ENCODE results near the gene TAF6.

The TAF6 gene

DNA sequence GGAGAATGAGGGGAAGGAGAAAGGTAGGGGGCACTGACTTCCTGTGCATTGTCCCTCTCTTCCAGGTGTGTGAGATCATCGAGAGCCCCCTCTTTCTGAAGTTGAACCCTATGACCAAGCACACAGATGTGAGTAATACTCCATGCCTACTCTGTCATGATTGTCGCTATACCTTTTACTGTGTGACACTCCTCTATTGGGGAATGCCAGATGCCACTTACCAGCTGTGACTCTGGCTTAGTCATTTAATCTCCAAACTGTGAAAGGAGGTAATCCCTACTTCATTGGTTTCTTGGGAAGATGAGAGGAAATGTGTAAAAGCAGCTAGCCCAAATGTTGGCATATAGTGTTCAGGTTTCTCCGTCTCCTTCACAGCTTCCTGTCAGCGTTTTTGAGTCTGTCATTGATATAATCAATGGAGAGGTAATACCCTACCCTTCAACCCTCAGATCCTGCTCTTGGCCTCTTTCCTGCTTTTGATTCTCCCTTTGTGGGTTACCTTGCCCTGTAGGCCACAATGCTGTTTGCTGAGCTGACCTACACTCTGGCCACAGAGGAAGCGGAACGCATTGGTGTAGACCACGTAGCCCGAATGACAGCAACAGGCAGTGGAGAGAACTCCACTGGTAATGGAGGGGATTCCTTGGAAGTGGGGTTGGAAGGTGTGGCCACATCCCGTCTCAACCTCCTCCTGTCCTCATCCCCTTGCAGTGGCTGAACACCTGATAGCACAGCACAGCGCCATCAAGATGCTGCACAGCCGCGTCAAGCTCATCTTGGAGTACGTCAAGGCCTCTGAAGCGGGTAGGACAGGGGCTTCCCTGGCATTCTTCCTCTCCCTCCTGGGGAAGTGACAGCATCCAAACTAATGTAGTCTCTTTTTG lies 28.4 kb downstream of the TAF6 start:
- Mint-ChIP-seq H3K9me3 (no peaks in the 10 kb centered on the region), H3K27me3 (no peaks in the 10 kb centered on the region), H3K27ac (peak overlapping the region in 1 of 2 donors; percentile 55), H3K4me3 (no peak overlapping the region), H3K4me1 (ENCODE audit: low read depth in 2 of 2) (peaks cover 11 to 19% of the 10 kb centered on the region in 2 donors), H3K36me3 (ENCODE audit: insufficient read depth) (peaks cover 68% of the 10 kb centered on the region)
- DNase-seq: no peak
- no peak for ATAC-seq (replicated peaks)

DNA sequence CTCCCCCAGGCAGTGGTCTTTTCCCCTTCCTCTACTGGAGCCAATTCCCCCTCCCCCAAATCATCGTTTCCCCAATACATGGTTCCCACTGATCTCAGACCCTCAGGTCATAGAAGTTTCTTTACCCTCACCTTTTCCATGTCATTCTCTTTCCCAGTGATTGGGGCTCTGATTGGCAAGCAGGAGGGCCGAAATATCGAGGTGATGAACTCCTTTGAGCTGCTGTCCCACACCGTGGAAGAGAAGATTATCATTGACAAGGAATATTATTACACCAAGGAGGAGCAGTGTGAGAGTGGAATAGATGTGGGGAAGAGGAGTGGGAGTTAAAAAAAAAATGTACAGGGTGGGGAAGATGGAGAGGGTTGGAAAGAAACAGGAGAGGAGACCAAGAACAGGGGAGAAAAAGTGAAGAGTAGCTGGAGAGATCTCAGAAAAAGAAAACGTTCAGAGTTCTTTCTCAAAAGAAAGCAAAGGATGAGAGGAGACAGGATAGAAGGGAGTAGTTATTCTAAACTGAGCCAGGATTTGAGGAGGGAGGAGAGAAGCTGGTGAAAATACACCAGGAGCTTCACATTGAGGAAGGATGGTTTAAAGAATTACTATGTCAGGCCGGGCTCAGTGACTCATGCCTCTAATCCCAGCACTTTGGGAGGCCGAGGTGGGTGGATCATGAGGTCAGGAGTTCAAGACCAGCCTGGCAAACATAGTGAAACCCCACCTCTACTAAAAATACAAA lies 29.5 kb downstream of the TAF6 start:
- H3K27ac Mint-ChIP-seq: peak overlapping the region; percentile 90 to 92
- no peaks in the 10 kb centered on the region for H3K27me3 Mint-ChIP-seq
- no peak for DNase-seq
- no peaks in the 10 kb centered on the region for H3K9me3 Mint-ChIP-seq
- peaks cover 57% of the 10 kb centered on the region for H3K36me3 Mint-ChIP-seq (ENCODE audit: insufficient read depth)
- H3K4me1 Mint-ChIP-seq (ENCODE audit: low read depth in 2 of 2): peaks cover 11 to 16% of the 10 kb centered on the region in 2 donors
- H3K4me3 Mint-ChIP-seq: peak overlapping the region; percentile 85 to 90
- no peak for ATAC-seq (replicated peaks)

DNA sequence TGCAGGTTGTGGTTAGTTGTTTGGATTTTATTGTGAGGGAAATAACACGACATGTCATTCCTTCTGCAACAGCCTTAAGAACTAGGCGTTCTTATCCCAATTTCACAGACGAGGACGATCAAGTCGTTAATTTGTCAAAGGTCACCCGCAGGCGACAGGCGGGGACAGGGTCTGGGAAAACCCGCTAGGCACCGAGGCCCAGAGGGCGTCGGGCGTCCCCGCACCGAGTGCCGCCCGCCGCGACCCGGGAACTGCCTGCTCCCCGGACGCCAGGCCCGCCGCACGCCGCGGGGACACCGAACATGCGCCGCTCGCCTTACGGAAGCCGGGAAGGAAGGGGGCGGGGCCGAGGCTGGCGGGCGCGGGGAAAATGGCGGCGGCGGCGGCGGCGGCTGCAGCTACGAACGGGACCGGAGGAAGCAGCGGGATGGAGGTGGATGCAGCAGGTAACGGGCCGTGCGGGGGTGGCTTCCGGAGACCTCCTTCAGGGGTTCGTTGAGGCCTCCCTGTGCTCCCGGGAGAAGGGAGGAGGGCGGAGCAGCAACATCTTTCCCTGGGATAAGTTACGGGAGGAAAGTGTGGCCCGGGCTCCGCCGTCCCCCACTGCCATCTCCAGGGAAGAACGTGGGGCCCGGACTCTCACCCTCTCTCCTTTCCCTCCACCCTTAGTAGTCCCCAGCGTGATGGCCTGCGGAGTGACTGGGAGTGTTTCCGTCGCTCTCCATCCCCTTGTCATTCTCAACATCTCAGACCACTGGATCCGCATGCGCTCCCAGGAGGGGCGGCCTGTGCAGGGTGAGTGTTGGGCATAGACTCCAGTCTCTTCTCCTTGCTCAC lies 30.3 kb downstream of the TAF6 start, which contains the start of gene COPS6:
Gene COPS6 (plus strand): TSS at position 349 of the 837 bp plus-strand sequence. CDS start 22 bp downstream, at position 371.
- peak within 1 kb of the TSS; percentile 85 to 90 for H3K4me3 Mint-ChIP-seq
- H3K36me3 Mint-ChIP-seq (ENCODE audit: insufficient read depth): peaks cover 49% of the 10 kb centered on the region
- DNase-seq (peak; percentile 85 to 88 (median 87)), ATAC-seq (replicated peaks) (peak; percentile 87)
- H3K9me3 Mint-ChIP-seq: no peaks in the 10 kb centered on the region
- H3K4me1 Mint-ChIP-seq (ENCODE audit: low read depth in 2 of 2): peaks cover 11 to 16% of the 10 kb centered on the region in 2 donors
- H3K27me3 Mint-ChIP-seq: no peaks in the 10 kb centered on the region
- H3K27ac Mint-ChIP-seq: peak within 1 kb of the TSS; percentile 90 to 92

DNA sequence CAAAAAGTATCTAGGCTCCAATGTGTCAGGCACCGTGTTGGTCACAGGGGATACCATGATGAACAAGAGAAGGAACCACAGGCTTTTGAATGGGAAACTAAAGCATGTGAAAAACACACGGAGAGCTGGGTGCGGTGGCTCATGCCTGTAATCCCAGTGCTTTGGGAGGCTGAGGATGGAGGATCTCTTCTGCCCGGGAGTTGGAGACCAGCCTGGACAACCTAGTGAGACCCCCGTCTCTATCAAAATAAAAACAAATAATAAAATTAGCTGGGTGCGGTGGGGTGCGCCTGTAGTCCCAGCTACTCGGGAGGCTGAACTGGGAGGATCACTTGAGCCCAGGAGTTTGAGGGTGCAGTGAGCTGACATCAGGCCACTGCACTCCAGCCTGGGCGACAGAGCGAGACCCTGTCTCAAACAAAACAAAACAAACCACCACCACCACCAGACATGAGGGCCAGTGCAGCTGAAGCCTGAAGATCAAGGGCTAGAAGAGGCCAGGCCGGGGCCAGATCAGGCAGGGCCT lies 31.0 kb downstream of the TAF6 start:
- H3K4me3 Mint-ChIP-seq: peak overlapping the region; percentile 85 to 90
- ATAC-seq (replicated peaks): no peak
- H3K9me3 Mint-ChIP-seq: no peaks in the 10 kb centered on the region
- no peak for DNase-seq
- peaks cover 11 to 13% of the 10 kb centered on the region in 2 donors for H3K4me1 Mint-ChIP-seq (ENCODE audit: low read depth in 2 of 2)
- peaks cover 42% of the 10 kb centered on the region for H3K36me3 Mint-ChIP-seq (ENCODE audit: insufficient read depth)
- H3K27me3 Mint-ChIP-seq: no peaks in the 10 kb centered on the region
- H3K27ac Mint-ChIP-seq: peak overlapping the region; percentile 90 to 92

DNA sequence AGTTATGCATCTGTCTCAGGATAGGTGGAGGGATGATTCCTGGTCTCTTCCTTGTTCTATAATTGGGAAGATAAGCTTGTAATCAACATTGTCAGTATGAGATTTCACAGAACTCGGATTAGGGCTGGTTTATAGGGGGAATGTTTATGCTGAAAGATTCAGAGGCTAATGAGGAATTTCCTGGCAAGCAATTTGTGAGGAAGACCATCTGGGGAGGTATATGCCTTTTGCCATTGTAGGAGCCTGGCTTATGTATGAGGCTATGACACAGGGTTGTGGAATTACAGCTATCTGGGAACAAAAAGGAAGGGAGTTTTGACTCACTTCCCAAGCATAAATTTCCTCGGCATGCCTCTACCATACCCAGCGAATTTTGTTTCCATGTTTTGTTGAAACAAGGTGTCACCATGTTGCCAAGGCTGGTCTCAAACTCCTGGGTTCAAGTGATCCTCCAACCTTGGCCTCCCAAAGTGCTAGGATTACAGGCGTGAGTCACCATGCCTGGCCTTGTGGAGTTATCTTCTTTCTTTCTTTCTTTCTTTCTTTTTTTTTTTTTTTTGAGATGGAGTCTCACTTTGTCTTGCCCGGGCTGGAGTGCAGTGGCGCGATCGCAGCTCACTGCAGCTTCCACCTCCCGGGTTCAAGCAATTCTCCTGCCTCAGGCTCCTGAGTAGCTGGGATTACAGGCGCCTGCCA lies 32.0 kb downstream of the TAF6 start:
- DNase-seq (no peak), ATAC-seq (replicated peaks) (no peak)
- H3K27ac Mint-ChIP-seq: peak overlapping the region in 1 of 2 donors; percentile 92
- H3K4me3 Mint-ChIP-seq: peak overlapping the region in 1 of 2 donors; percentile 36
- peaks cover 36% of the 10 kb centered on the region for H3K36me3 Mint-ChIP-seq (ENCODE audit: insufficient read depth)
- no peaks in the 10 kb centered on the region for H3K27me3 Mint-ChIP-seq
- no peaks in the 10 kb centered on the region for H3K9me3 Mint-ChIP-seq
- peaks cover 18 to 19% of the 10 kb centered on the region in 2 donors for H3K4me1 Mint-ChIP-seq (ENCODE audit: low read depth in 2 of 2)

DNA sequence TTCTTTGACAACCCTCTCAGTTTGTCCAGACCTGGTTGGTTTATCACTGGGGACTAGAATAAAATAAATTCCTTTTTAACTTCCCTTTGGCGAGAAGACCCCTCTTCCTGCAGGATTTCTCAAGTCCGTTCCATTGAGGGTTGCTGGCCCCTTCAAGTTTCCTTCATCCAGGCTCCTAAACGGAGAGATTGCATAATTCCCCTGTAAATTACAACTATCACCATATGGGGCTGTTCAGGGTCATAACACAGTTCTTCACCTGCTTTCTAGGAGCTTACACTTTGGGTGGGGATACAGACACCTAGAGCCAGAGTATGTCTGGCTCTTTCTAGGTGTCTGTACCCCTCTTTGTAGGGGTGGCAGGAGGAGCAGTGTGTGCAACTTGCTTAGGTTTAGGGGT lies 33.6 kb downstream of the TAF6 start:
- H3K4me1 Mint-ChIP-seq (ENCODE audit: low read depth in 2 of 2): peaks cover 28% of the 10 kb centered on the region in 2 donors
- H3K27ac Mint-ChIP-seq: no peak overlapping the region
- H3K4me3 Mint-ChIP-seq: no peak overlapping the region
- ATAC-seq (replicated peaks): no peak
- no peak for DNase-seq
- peaks cover 36% of the 10 kb centered on the region for H3K36me3 Mint-ChIP-seq (ENCODE audit: insufficient read depth)
- H3K9me3 Mint-ChIP-seq: no peaks in the 10 kb centered on the region
- no peaks in the 10 kb centered on the region for H3K27me3 Mint-ChIP-seq

DNA sequence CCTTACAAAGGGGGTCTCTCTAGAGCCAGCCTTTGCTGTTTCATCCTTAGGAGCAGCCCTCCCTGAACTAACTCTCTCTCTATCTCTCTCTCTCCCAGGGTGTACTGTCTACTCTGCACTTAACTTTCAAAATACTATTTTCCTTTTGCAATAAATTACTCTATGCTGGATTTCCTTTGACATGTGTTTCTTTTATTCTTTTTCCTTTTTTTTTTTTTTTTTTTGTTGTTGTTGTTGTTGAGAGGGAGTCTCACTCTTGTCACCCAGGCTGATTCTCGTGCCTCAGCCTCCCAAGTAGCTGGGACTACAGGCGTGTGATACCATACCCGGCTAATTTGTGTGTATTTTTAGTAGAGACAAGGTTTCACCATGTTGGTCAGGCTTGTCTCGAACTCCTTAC lies 36.2 kb downstream of the TAF6 start:
- Mint-ChIP-seq H3K4me1 (ENCODE audit: low read depth in 2 of 2) (peaks cover 22 to 34% of the 10 kb centered on the region in 2 donors), H3K36me3 (ENCODE audit: insufficient read depth) (peaks cover 34% of the 10 kb centered on the region), H3K27me3 (no peaks in the 10 kb centered on the region), H3K9me3 (no peaks in the 10 kb centered on the region), H3K27ac (peak overlapping the region; percentile 57 to 95), H3K4me3 (peak overlapping the region; percentile 87 to 91)
- DNase-seq (no peak), ATAC-seq (replicated peaks) (peak; percentile 3)

DNA sequence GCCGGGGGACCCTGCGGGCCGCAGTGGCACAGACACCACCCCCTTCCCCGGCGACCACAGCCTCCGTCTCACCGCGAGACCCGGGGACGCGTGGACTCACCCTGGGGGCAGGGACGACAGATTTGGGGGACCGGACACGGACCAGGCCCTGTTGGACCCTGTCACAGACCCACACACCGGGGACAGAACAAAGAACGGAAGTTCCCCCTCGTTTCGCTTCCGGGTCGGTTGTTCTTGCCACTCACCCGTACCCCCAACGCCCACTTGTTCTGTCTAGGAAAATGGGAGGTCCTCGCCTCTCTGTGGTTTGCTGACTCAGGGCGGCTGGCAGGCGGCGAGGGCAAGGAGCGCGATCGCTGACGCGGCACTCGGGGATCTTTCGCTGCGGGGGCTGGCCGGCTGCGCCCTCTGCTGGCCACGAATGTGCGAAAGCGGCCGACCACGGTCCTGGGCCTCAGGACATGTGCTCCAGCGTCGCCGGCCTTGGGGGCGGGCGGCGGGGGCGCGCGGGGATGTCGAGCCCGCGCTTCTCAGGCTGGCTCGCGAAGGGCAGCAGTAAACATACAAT lies 37.5 kb downstream of the TAF6 start, which contains the start of gene ZNF3:
Gene ZNF3 (minus strand): TSS at position 189 of the 568 bp plus-strand sequence. CDS start 4,366 bp downstream, outside the sequence.
- Mint-ChIP-seq H3K4me3 (peak within 1 kb of the TSS; percentile 87 to 91), H3K36me3 (ENCODE audit: insufficient read depth) (peaks cover 39% of the 10 kb centered on the region)

DNA sequence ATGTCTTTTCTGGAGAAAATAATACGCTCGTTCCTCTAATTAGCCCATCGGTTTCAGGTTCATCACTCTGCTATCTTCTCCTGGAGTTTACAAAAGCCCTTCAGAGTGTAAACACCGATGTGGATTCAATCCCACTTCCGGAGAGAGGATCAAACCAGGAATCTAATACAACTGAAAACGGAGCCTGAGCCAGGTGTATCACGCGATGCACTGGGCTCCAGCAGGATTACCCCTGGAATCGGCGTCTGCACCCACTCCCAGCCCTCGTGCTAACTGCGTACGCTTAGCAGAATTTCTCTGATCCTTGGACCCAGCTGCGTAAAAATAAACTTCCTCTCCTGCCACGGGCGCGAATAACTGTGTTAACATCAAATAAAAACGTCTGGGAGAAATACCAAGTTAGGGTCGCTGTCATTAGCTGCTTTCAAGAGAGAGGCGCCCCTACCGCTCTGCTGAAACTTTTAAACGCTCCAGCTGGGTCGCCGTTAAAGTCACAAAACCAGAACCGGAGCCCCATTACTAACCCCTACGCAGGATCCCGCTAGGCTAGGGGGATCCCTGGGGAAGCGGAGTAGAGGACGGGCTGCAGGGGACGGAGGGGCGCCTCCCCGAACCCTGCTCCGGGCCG lies 38.1 kb downstream of the TAF6 start:
- DNase-seq: peak in 1 of 3 experiments; percentile 13
- H3K4me3 Mint-ChIP-seq: peak overlapping the region; percentile 87 to 91
- ATAC-seq (replicated peaks): no peak
- H3K36me3 Mint-ChIP-seq (ENCODE audit: insufficient read depth): peaks cover 45% of the 10 kb centered on the region
- H3K27me3 Mint-ChIP-seq: no peaks in the 10 kb centered on the region
- H3K9me3 Mint-ChIP-seq: no peaks in the 10 kb centered on the region
- peak overlapping the region; percentile 57 to 95 for H3K27ac Mint-ChIP-seq
- peaks cover 25 to 34% of the 10 kb centered on the region in 2 donors for H3K4me1 Mint-ChIP-seq (ENCODE audit: low read depth in 2 of 2)

More for the DNA sequence above, 37.5 kb downstream of the TAF6 start, which contains the start of gene ZNF3:
- peak within 1 kb of the TSS; percentile 57 to 95 for H3K27ac Mint-ChIP-seq
- no peaks in the 10 kb centered on the region for H3K9me3 Mint-ChIP-seq
- ATAC-seq (replicated peaks) (peak; percentile 79), DNase-seq (peak; percentile 96 to 97 (median 97))
- no peaks in the 10 kb centered on the region for H3K27me3 Mint-ChIP-seq
- peaks cover 25 to 34% of the 10 kb centered on the region in 2 donors for H3K4me1 Mint-ChIP-seq (ENCODE audit: low read depth in 2 of 2)

DNA sequence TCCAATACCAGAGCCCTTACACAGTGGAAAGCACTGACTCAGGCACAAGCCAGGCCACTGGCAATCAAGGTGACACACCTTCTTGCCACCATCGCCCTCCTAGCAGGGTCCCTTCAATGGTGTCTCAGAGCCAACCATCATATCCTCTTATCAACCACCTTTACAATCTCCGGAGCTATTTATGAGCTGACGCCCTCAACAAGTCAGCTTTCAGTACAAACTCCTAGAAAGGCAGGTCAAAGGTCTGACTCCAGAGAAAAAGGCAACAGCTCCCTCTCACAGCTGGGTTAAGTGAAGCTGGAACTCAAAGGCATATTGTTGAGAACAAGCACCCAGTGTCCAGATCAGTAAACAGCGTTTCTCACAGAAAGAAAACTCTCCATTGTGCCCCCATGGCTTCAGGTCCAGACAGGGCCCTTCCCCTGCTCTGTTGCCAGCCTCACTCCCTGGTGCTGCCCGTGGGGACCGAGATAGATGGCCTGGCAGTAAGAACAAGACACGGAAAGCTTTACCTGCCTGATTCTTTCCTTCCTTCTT lies 40.1 kb downstream of the TAF6 start:
- Mint-ChIP-seq H3K4me3 (peak overlapping the region in 1 of 2 donors; percentile 0), H3K9me3 (no peaks in the 10 kb centered on the region), H3K36me3 (ENCODE audit: insufficient read depth) (peaks cover 63% of the 10 kb centered on the region), H3K27ac (no peak overlapping the region), H3K27me3 (no peaks in the 10 kb centered on the region), H3K4me1 (ENCODE audit: low read depth in 2 of 2) (peaks cover 25 to 34% of the 10 kb centered on the region in 2 donors)
- no peak for ATAC-seq (replicated peaks)
- DNase-seq: no peak

DNA sequence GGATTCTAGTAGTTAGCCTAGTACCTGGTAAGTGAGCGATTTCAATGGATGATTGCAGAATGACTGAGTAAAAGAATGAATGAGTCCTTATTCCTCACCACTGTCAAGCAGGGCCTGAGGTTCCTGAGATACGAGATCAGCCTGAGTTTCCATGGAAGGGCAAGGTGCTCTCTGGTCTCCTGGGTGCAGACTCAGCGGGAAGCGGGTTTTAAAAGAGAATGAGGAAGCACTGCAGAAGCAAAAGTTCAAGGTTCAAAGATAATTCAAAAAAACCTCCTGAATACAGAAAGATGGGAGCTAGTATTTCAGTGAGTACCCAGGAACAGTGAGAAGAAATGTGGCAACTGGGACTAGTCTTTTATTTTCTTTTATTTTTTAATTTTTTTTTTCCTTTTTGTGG lies 42.0 kb downstream of the TAF6 start:
- Mint-ChIP-seq H3K27me3 (no peaks in the 10 kb centered on the region), H3K4me3 (no peak overlapping the region), H3K36me3 (ENCODE audit: insufficient read depth) (peaks cover 78% of the 10 kb centered on the region), H3K27ac (no peak overlapping the region), H3K9me3 (peaks cover 0 to 3% of the 10 kb centered on the region in 2 donors), H3K4me1 (ENCODE audit: low read depth in 2 of 2) (peaks cover 17 to 29% of the 10 kb centered on the region in 2 donors)
- no peak for ATAC-seq (replicated peaks)
- DNase-seq: no peak
